Esophagus (tissue), 2 donors: ENCODE results near the gene SLC10A7. TPM values are rescaled to one million over a fixed set of nuclear protein-coding genes. Genes with fewer than 3 reads are reported as not detected.

ENCODE experiments used
- H3K27ac ChIP-seq, 2 donors: one replicate each; pipeline ENCODE4 v1.5.1; 2013; ENCODE audit warnings: low read depth in 2 of 2, mild to moderate bottlenecking in 2 of 2, inconsistent platforms in 1 of 2, low read length in 1 of 2, moderate library complexity in 1 of 2
- H3K27me3 ChIP-seq, 2 donors: one replicate each; pipeline ENCODE4 v1.6.1; 2013; ENCODE audit warnings: low read length in 2 of 2, control low read depth in 1 of 2, mild to moderate bottlenecking in 1 of 2; ENCODE audit not compliant: insufficient read depth in 2 of 2, control insufficient read depth in 1 of 2
- H3K36me3 ChIP-seq, 2 donors: one replicate each; pipeline ENCODE4 v1.6.1; 2013; ENCODE audit warnings: low read length in 1 of 2; ENCODE audit not compliant: control insufficient read depth in 2 of 2, insufficient read depth in 2 of 2
- H3K4me1 ChIP-seq, 2 donors: one replicate each; pipeline ENCODE4 v1.6.1; 2013; ENCODE audit warnings: low read length in 1 of 2; ENCODE audit not compliant: control insufficient read depth in 2 of 2, insufficient read depth in 2 of 2
- H3K4me3 ChIP-seq, 2 donors: one replicate each; pipeline ENCODE4 v1.5.1; 2013; ENCODE audit warnings: low read length in 2 of 2, mild to moderate bottlenecking in 2 of 2, low read depth in 1 of 2, moderate library complexity in 1 of 2
- H3K9me3 ChIP-seq, 2 donors: one replicate each; pipeline ENCODE4 v1.6.1; 2013; ENCODE audit warnings: mild to moderate bottlenecking in 2 of 2, low read depth in 1 of 2, low read length in 1 of 2, moderate library complexity in 1 of 2; ENCODE audit not compliant: control insufficient read depth in 2 of 2, insufficient read depth in 1 of 2
- WGBS, 2 donors: extraction: QIAGEN DNeasy Blood & Tissue Kit; methylation state at CpG; one replicate each; pipeline ENCODE4 v1.1.7; 2013; 5-methylcytosine and 5-hydroxymethylcytosine counted together
- polyA plus RNA-seq, 2 donors: library from polyadenylated mRNA; stranded (reverse); fragments of 200-250 nt; gene quantifications; one replicate each; pipeline ENCODE4 v1.2.3, GENCODE V29; 2013
- donor health status: healthy with polysubstance abuse.
- donor health status: Bipolar disorder and iron deficiency.

SLC10A7 gene
- polyA plus RNA-seq, 2 donors = 2.5 to 3.8 TPM

DNA sequence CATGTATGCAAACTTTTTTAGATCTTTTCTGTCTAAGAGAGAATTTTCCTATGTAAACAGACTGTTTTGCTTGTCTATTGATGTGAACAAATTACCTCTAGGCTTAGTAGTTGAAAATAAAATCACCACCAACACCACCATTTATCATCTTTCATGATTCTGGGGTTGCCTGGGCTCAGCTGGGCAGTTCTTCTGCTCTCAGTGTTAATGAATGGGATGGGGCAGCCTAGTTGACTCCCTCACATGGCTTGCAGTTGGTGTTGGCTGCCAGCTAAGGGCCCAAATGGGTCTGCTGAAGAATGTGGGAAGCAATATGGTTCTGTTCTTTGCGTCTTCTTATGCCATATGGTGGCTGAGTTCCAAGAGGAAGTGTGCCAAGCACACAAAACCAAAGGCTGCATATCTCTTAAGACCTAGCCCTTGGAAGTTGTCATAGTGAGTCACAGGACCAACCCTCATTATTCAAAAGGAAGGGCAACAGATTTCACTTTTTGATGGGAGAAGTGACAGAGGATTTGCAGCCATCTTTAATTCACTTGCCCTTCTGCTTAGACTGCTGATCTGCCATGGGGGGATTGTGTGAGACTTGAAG lies 289.5 kb downstream of the SLC10A7 start:
- H3K4me3 ChIP-seq = no peak overlapping the region
- WGBS, 2 donors = 62 to 81% methylated on average over 1 of the region's 1 CpG
- H3K4me1 ChIP-seq = no peaks in the 10 kb centered on the region
- H3K9me3 ChIP-seq = no peaks in the 10 kb centered on the region
- no peaks in the 10 kb centered on the region for H3K36me3 ChIP-seq
- H3K27ac ChIP-seq = no peak overlapping the region
- H3K27me3 ChIP-seq = no peaks in the 10 kb centered on the region

DNA sequence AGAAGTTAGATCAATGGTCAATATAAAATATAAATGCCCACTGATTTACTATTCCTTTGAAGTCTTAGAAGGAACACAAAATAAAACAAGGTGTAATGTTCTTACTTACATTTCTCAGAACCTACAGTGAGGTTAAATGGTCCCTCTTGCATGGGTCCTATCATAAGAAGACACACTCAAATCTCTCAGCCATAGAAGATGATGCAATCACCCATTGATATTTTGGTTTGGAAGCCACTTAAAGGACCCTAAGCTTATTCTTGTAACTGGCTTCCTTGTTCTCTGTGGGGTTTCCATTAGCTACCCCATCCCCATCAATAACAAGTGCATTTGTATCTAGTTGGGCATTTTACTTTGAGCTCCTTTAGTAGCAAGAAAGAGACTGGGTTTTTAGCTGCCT lies 292.3 kb downstream of the SLC10A7 start:
- Histone ChIP-seq H3K27me3 (no peaks in the 10 kb centered on the region), H3K27ac (no peak overlapping the region), H3K4me1 (no peaks in the 10 kb centered on the region), H3K36me3 (no peaks in the 10 kb centered on the region), H3K4me3 (no peak overlapping the region), H3K9me3 (no peaks in the 10 kb centered on the region)

DNA sequence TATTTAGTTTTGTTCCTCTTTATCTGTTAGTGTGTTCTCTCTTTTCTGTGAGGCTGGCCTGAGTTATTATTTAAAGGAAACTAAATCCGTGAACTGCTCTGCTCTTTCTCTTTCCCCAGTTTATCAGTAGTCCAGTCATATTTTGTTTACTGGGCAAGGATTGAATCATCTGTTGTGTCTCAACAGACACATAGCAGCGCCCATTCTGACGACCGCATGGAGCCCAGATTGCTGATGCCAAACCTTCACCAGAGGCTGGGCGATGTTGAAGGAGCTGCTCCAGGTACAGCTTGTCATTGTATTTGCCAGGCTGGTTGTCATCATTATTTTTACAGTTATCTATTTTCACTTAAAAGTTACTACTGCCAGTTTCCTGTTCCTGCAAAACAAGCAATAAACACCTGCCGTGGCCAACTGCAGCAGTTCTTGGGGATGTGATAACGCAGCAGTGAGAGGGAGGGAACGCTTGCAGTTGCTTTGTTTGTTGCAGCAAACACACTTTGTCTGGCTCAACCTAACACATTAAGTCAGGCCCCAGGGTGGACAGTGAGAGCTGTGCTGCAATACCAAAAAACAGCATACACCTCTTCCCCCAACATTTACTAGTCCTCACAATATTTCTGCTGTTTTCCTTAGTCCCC lies 297.3 kb downstream of the SLC10A7 start:
- Histone ChIP-seq H3K27ac (no peak overlapping the region), H3K4me1 (no peaks in the 10 kb centered on the region), H3K9me3 (no peaks in the 10 kb centered on the region), H3K4me3 (no peak overlapping the region), H3K27me3 (no peaks in the 10 kb centered on the region), H3K36me3 (no peaks in the 10 kb centered on the region)
- WGBS, 2 donors = 54 to 64% methylated on average over 8 of the region's 8 CpGs

DNA sequence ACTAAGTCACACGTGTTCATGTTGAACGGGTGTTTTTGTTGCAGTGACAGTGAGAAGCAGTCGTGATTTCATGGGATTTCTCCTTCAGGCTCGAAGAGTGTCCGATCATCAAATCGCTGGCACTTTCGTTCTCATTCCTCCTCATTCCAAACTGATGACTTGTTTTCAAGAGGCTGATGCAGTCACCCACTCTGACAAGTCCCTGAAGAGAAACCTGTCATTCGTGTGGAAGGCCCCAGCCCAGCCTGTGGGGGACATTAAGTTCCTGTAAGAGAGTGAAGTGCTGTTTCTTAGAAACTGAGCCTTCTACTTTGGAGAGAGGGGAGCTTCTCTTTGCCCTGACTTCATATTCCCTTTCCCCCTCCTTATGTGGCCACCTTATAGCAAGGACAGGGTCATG lies 299.4 kb downstream of the SLC10A7 start:
- H3K4me3 ChIP-seq = no peak overlapping the region
- no peak overlapping the region for H3K27ac ChIP-seq
- 75 to 76% methylated on average over 8 of the region's 8 CpGs for WGBS, 2 donors
- no peaks in the 10 kb centered on the region for H3K27me3 ChIP-seq
- H3K4me1 ChIP-seq = no peaks in the 10 kb centered on the region
- no peaks in the 10 kb centered on the region for H3K36me3 ChIP-seq
- no peaks in the 10 kb centered on the region for H3K9me3 ChIP-seq

DNA sequence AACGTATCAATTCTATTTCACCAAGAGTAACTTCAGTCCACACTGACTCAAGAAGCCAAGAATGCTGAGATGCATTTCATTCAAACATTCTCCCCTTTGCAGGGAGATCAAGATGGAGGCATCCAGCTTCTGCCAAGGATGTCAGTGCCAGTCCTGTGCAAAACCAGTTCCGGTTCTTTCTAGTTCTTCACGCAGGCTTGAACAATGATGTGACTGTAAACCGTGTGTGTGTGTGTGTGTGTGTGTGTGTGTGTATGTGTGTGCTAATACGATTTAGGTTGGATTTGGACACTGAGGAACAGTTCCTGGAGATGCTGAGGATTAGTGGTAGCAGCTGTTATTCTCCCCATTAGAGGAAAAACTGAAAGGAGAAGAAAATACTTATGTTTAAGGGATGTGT lies 307.5 kb downstream of the SLC10A7 start, which contains the start of gene REELD1:
Gene REELD1 (plus strand): TSS at position 301 of the 400 bp plus-strand sequence. CDS start 2,415 bp downstream, outside the sequence.
- Histone ChIP-seq H3K4me3 (no peak within 1 kb of the TSS), H3K36me3 (no peaks in the 10 kb centered on the region), H3K27ac (no peak within 1 kb of the TSS), H3K9me3 (no peaks in the 10 kb centered on the region), H3K4me1 (no peaks in the 10 kb centered on the region), H3K27me3 (no peaks in the 10 kb centered on the region)
- 80 to 81% methylated on average over 5 of the region's 5 CpGs for WGBS, 2 donors

DNA sequence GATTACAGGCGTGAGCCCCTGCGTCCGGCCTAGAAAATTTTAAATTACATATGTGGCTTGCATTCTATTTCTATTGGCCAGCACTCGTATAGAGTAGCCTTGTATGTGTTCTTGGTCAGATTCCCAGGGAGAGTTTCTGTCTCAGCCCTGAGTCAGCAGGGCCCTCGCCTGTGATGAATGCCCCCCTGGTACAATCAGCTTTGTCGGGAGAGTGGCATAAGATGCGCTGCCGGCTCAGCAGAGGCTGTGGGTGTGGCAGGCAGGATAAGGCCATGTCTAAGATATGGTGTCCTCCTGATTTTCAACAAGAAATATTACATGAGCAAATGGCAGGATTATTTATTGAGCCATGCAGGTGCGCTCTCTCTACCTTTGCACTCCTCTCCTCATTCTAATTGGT lies 309.0 kb downstream of the SLC10A7 start:
- no peaks in the 10 kb centered on the region for H3K4me1 ChIP-seq
- no peaks in the 10 kb centered on the region for H3K9me3 ChIP-seq
- no peaks in the 10 kb centered on the region for H3K27me3 ChIP-seq
- H3K4me3 ChIP-seq = no peak overlapping the region
- no peak overlapping the region for H3K27ac ChIP-seq
- WGBS, 2 donors = 90% methylated on average over 9 of the region's 9 CpGs
- H3K36me3 ChIP-seq = no peaks in the 10 kb centered on the region

DNA sequence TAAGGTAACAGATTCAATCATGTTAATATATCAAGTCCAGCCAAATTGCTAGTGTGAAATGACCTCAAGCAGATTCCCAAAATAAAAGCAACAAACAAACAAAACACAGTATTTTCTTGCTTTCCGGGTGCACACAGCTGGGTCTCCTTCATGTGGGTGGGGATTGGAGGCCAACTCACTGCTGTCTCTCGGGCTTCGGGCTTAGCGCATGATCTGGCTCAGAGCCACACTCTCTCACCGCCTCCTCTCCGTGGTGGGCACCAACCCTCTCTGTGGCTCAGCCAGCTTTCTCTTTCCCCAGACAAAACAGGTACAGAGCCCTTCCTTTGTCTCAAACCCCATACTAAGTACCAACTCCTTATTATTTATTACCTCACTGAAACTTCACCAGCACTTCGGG lies 310.3 kb downstream of the SLC10A7 start:
- Histone ChIP-seq H3K4me3 (no peak overlapping the region), H3K36me3 (no peaks in the 10 kb centered on the region), H3K27ac (no peak overlapping the region), H3K27me3 (no peaks in the 10 kb centered on the region), H3K4me1 (no peaks in the 10 kb centered on the region), H3K9me3 (no peaks in the 10 kb centered on the region)
- 63 to 66% methylated on average over 7 of the region's 7 CpGs for WGBS, 2 donors

DNA sequence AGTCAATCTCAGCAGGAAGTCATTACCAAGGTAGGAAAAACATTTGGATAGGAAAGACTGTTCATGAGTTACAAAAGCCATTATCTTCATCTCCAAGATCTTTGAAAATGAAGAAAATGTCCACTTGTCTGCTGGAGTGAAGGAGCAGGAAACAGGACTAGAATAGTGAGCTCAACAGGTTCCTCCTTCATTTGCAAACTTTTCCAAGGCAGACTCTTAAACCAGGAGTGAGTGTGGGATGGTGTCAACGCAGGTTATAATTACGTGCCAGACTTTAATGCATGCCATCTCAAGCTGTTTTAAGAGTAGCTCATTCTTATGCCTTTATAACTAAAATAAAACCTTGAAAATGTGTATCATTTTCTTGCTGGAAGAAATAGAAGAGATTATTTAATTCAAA lies 310.9 kb downstream of the SLC10A7 start:
- no peak overlapping the region for H3K4me3 ChIP-seq
- no peaks in the 10 kb centered on the region for H3K27me3 ChIP-seq
- 59 to 74% methylated on average over 2 of the region's 2 CpGs for WGBS, 2 donors
- H3K36me3 ChIP-seq = no peaks in the 10 kb centered on the region
- H3K4me1 ChIP-seq = no peaks in the 10 kb centered on the region
- no peaks in the 10 kb centered on the region for H3K9me3 ChIP-seq
- H3K27ac ChIP-seq = no peak overlapping the region

DNA sequence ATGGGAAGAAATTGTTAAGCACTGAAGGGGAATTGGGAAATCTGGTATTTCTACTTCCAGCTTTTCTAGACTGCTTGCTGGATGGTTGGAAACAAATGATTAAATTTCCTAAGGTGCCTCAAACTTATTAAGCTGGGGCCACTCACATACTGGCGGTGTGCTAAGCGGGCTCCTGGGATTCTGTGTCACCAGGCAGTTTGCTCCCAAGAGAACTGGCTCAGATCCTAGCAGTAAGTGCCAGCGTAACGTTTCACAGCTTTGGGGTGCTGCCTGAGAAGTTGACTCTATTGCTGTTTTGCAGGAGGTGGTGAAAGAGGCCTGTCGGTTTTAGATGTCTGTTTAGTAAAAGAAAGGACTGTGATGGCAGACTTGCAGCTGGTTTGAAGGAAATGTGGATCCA lies 314.3 kb downstream of the SLC10A7 start:
- Histone ChIP-seq H3K4me1 (no peaks in the 10 kb centered on the region), H3K27me3 (no peaks in the 10 kb centered on the region), H3K9me3 (no peaks in the 10 kb centered on the region), H3K36me3 (no peaks in the 10 kb centered on the region), H3K27ac (no peak overlapping the region), H3K4me3 (no peak overlapping the region)
- 65 to 71% methylated on average over 5 of the region's 5 CpGs for WGBS, 2 donors
